Activated T-cell treated with anti-CD3 and anti-CD28 coated beads, Interleukin-2, amount 50 U/mL, for 24 hours (primary cell): ENCODE data around the gene DIS3L2.

ENCODE experiments used
- DNase-seq: peaks from one replicate; pipeline ENCODE4 v3.0.0-alpha.2; 2020
- H3K27ac Mint-ChIP-seq: 2 replicates; pipeline ENCODE4 v1.8.0; 2020; ENCODE audit warnings: mild to moderate bottlenecking, mixed read lengths
- H3K27me3 Mint-ChIP-seq: 2 replicates; pipeline ENCODE4 v1.8.0; 2020; ENCODE audit warnings: mixed read lengths
- H3K36me3 Mint-ChIP-seq: 2 replicates; pipeline ENCODE4 v1.8.0; 2020; ENCODE audit warnings: low read depth, mixed read lengths
- H3K4me1 Mint-ChIP-seq: 2 replicates; pipeline ENCODE4 v1.8.0; 2020; ENCODE audit warnings: low read depth, mixed read lengths
- H3K4me3 Mint-ChIP-seq: 2 replicates; pipeline ENCODE4 v1.8.0; 2020; ENCODE audit warnings: mild to moderate bottlenecking, moderate library complexity, mixed read lengths
- H3K9me3 Mint-ChIP-seq: 2 replicates; pipeline ENCODE4 v1.8.0; 2020; ENCODE audit warnings: mixed read lengths

Gene DIS3L2

DNA sequence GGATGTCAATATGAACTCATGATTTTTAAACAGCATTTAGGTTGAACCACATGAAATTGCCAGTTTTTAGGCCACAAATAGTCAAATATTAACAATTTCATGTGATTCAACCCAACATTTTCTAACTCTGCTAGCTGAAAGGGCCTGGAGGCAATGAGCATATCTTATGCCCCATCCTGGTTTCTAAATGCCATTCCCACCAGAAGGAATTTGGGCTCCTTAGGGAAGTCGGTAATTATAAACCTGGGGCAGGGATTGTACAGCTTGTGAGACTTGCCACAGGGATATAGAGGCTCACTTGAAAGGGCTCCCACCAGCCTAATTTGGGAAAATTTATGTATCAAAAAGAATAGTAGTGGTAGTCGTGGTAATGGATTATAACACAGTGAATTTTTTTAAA, 238.7 kb downstream of the DIS3L2 start:
- Mint-ChIP-seq H3K4me1 (peaks cover 7% of the 10 kb centered on the region), H3K4me3 (no peak overlapping the region), H3K9me3 (no peaks in the 10 kb centered on the region), H3K27ac (no peak overlapping the region), H3K27me3 (no peaks in the 10 kb centered on the region), H3K36me3 (peaks cover 45% of the 10 kb centered on the region)
- DNase-seq: no peak

- Mint-ChIP-seq H3K36me3 (peaks cover 39% of the 10 kb centered on the region), H3K4me1 (peaks cover 7% of the 10 kb centered on the region), H3K27me3 (no peaks in the 10 kb centered on the region), H3K9me3 (no peaks in the 10 kb centered on the region), H3K27ac (no peak overlapping the region), H3K4me3 (no peak overlapping the region)
- no peak for DNase-seq
These were observed 241.8 kb downstream of the DIS3L2 start for GRCh38 chr2:232203166-232203891.

DNA sequence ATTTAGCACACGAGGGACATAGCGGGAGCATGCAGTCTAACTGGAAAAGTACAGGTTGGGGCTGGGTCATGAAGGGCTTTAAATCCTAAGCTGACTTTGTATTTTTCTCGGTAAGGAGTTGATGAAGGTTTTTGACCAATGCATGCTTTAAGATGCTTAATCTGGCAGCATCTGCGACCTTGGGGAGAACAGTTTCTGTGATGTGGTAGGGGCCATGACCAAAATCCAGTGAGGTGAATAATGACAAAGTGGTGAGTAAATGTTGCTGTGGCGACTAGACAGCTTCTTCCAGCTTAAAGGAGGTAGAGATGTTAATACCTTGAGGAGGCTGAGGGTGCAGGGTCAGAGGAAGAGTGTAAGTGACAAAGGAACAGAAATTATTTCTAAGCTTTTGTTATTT, 242.4 kb downstream of the DIS3L2 start:
- peaks cover 33% of the 10 kb centered on the region for H3K36me3 Mint-ChIP-seq
- no peaks in the 10 kb centered on the region for H3K27me3 Mint-ChIP-seq
- H3K4me1 Mint-ChIP-seq: peaks cover 7% of the 10 kb centered on the region
- no peak overlapping the region for H3K27ac Mint-ChIP-seq
- no peak for DNase-seq
- H3K4me3 Mint-ChIP-seq: no peak overlapping the region
- no peaks in the 10 kb centered on the region for H3K9me3 Mint-ChIP-seq

DNA sequence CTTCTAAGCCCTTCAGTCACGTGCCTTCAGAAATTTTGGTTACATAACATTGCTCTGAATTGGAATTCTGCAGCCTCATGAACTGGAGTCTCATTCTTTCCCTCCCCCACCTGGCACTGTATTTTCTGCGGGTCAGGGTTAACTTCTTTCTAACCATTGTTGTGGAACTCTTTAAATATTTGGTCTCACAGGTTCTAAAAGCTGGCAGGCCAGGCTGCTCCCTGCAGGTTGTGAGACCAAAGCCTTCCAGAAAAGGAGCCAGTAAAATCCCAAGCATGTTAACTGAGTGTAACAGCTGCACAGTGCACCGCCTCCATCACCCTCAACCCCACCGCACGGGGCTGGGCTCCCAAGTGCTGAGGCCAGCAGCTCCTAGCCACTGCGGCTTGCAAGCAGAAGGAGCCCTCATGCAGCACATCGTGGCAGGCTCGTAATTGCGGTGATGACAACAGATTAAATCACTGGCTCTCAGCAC, 243.0 kb downstream of the DIS3L2 start:
- DNase-seq: no peak
- Mint-ChIP-seq H3K27me3 (no peaks in the 10 kb centered on the region), H3K4me1 (peaks cover 7% of the 10 kb centered on the region), H3K9me3 (no peaks in the 10 kb centered on the region), H3K4me3 (no peak overlapping the region), H3K27ac (no peak overlapping the region), H3K36me3 (peaks cover 35% of the 10 kb centered on the region)

- H3K27ac Mint-ChIP-seq: no peak overlapping the region
These were observed 245.7 kb downstream of the DIS3L2 start for GRCh38 chr2:232207174-232207573.

DNA sequence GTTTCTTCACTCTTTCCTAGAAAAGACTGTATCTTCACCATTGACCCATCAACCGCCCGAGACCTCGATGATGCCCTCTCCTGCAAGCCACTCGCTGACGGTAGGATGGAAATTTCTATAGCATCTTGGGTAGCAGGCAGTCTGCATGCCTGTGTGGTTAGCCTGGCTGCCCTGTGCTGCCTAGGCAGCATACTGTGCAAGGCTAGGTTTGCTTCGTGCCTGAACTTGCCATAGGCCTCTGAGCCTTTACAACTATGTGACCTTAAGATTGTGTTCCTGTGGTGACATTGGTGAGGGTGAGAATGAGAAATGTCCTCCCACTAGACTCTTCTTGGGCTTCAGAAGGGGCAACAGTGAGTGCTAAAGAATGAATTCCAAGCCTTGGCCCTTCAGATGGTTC, 248.8 kb downstream of the DIS3L2 start:
- Mint-ChIP-seq H3K36me3 (peaks cover 53% of the 10 kb centered on the region), H3K27ac (no peak overlapping the region), H3K9me3 (no peaks in the 10 kb centered on the region)

More at GRCh38 chr2:232207174-232207573, 245.7 kb downstream of the DIS3L2 start:
- H3K9me3 Mint-ChIP-seq: no peaks in the 10 kb centered on the region
- peaks cover 9% of the 10 kb centered on the region for H3K4me1 Mint-ChIP-seq
- no peaks in the 10 kb centered on the region for H3K27me3 Mint-ChIP-seq
- H3K4me3 Mint-ChIP-seq: no peak overlapping the region
- H3K36me3 Mint-ChIP-seq: peaks cover 42% of the 10 kb centered on the region
- DNase-seq: no peak

DNA sequence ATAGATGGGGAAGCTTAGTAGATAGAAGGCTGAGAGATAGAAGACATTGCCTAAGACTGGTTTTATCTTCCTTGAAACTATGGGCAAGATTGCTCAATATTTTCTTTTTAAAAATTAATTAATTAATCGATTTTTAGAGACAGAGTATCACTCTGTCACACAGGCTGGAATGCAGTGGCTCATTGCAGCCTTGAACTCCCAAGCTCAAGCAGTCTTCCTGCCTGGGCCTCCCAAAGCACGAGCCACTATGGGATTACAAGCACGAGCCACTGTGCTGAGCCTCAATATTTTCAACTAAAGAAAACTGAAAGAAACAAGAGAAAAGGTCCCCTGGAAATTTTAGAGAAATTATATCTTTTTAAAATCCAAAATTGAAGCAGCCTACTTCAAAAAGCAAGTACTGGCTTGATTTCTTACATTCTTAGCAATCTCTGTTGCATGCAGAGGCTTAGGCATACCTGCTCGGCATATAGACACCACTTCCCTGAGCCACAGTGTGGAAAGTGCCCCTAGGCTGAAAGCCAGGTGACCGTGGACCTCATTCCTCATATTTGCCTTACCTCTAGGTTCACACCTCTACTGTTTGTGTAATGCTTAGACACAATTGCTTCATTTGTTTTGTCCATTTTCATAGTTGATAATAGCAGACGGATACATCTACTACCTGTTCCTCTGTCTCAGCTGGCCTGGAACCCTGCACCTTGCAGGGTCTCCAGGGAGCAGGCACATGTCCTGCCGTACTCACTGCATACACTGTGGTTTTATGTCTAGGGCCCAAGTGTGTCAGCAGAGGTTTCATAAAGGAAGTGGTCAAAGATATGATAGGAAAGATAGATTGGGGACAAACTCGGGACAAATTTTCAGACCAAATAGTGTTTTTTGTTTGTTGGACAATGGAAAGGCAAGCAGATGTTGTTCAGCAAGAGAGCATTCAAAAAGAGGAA, 250.5 kb downstream of the DIS3L2 start:
- Mint-ChIP-seq H3K27me3 (no peaks in the 10 kb centered on the region), H3K9me3 (no peaks in the 10 kb centered on the region), H3K36me3 (peaks cover 57% of the 10 kb centered on the region), H3K27ac (no peak overlapping the region), H3K4me1 (peaks cover 10% of the 10 kb centered on the region), H3K4me3 (no peak overlapping the region)
- DNase-seq: no peak

More for the DNA sequence above, 248.8 kb downstream of the DIS3L2 start:
- Mint-ChIP-seq H3K4me1 (peaks cover 8% of the 10 kb centered on the region), H3K27me3 (no peaks in the 10 kb centered on the region), H3K4me3 (no peak overlapping the region)
- DNase-seq: no peak

DNA sequence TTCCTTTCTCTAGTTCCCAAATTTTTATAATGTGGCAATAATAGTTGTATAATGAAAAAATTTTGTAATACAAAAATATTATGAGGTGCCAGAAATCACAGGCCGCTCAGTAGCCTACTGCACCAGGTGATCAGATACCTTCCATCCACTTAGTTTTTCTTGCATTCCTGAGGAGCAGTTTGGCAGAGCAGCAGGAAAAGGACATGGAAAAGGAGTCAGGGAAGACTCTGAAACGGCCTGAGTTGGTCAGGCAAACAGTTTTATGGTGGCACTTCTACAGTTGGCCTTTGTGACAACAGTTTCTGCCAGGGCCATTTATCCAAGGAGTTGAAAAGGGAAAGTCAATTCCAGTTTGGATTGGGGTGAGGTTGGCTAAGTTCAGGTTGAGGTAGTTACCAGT, 251.7 kb downstream of the DIS3L2 start:
- peaks cover 64% of the 10 kb centered on the region for H3K36me3 Mint-ChIP-seq

GRCh38 chr2:232214053-232214452, 252.5 kb downstream of the DIS3L2 start:
- Mint-ChIP-seq H3K27me3 (no peaks in the 10 kb centered on the region), H3K36me3 (peaks cover 63% of the 10 kb centered on the region), H3K27ac (no peak overlapping the region), H3K4me3 (no peak overlapping the region), H3K9me3 (no peaks in the 10 kb centered on the region), H3K4me1 (peaks cover 23% of the 10 kb centered on the region)
- DNase-seq: no peak

More for the DNA sequence above, 251.7 kb downstream of the DIS3L2 start:
- Mint-ChIP-seq H3K4me3 (no peak overlapping the region), H3K27me3 (no peaks in the 10 kb centered on the region), H3K27ac (no peak overlapping the region), H3K4me1 (peaks cover 15% of the 10 kb centered on the region), H3K9me3 (no peaks in the 10 kb centered on the region)
- DNase-seq: no peak

DNA sequence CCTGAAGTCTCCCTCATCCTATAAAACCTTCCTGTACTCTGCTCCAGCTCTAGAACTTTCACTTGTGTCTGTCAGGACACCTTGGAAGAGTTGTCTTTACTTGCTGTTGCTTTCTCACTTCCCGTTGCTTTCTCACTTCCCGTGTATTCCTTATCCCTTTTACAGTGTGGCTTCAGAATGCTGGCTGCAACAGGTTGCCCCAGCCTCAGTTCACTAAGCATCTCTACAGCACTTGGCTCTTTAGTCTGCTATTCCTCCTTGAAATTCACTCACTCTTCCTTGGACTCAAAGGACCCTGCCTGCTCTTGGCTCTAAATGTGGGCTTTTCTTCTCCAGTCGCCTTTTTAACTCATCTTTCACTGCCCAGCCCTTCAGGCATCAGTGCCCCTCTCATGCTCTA, 254.5 kb downstream of the DIS3L2 start:
- peaks cover 31% of the 10 kb centered on the region for H3K4me1 Mint-ChIP-seq

GRCh38 chr2:232218778-232219495, 257.4 kb downstream of the DIS3L2 start:
- H3K27me3 Mint-ChIP-seq: no peaks in the 10 kb centered on the region
- no peak overlapping the region for H3K27ac Mint-ChIP-seq
- peaks cover 22% of the 10 kb centered on the region for H3K4me1 Mint-ChIP-seq
- no peak overlapping the region for H3K4me3 Mint-ChIP-seq
- DNase-seq: no peak
- H3K36me3 Mint-ChIP-seq: peaks cover 47% of the 10 kb centered on the region
- no peaks in the 10 kb centered on the region for H3K9me3 Mint-ChIP-seq

More for the DNA sequence above, 254.5 kb downstream of the DIS3L2 start:
- Mint-ChIP-seq H3K9me3 (no peaks in the 10 kb centered on the region), H3K36me3 (peaks cover 45% of the 10 kb centered on the region), H3K27me3 (no peaks in the 10 kb centered on the region), H3K4me3 (no peak overlapping the region), H3K27ac (no peak overlapping the region)
- no peak for DNase-seq

- H3K27ac Mint-ChIP-seq: no peak overlapping the region
These were observed 258.0 kb downstream of the DIS3L2 start for GRCh38 chr2:232219496-232219870.

GRCh38 chr2:232219932-232220331, 258.4 kb downstream of the DIS3L2 start:
- no peak overlapping the region for H3K4me3 Mint-ChIP-seq
- peaks cover 41% of the 10 kb centered on the region for H3K36me3 Mint-ChIP-seq
- H3K27me3 Mint-ChIP-seq: no peaks in the 10 kb centered on the region
- peaks cover 22% of the 10 kb centered on the region for H3K4me1 Mint-ChIP-seq
- H3K9me3 Mint-ChIP-seq: no peaks in the 10 kb centered on the region
- H3K27ac Mint-ChIP-seq: no peak overlapping the region
- no peak for DNase-seq

More at GRCh38 chr2:232219496-232219870, 258.0 kb downstream of the DIS3L2 start:
- Mint-ChIP-seq H3K36me3 (peaks cover 45% of the 10 kb centered on the region), H3K4me1 (peaks cover 22% of the 10 kb centered on the region), H3K9me3 (no peaks in the 10 kb centered on the region), H3K4me3 (no peak overlapping the region), H3K27me3 (no peaks in the 10 kb centered on the region)
- no peak for DNase-seq

- Mint-ChIP-seq H3K27me3 (no peaks in the 10 kb centered on the region), H3K27ac (no peak overlapping the region), H3K4me3 (no peak overlapping the region), H3K9me3 (no peaks in the 10 kb centered on the region), H3K4me1 (no peaks in the 10 kb centered on the region), H3K36me3 (peaks cover 31% of the 10 kb centered on the region)
- DNase-seq: no peak
These were observed 263.9 kb downstream of the DIS3L2 start for GRCh38 chr2:232225429-232225828.
